Prostate gland (tissue), 2 donors: ENCODE measurements around the gene SPTB.

Experiments used
- CTCF ChIP-seq, 4 experiments: fragments of 200-600 bp in 2 of 4; fragments of 450-650 bp in 2 of 4; sonication (generic) in 2 of 4; IDR thresholded peaks; 1 replicate in 3 of 4; 2 replicates in 1 of 4; pipeline ENCODE4 v1.5.1; 2016 to 2019; ENCODE audit warnings: antibody characterized with exemption in 4 of 4, mild to moderate bottlenecking in 2 of 4, moderate library complexity in 2 of 4
- POLR2A ChIP-seq: fragments of 450-650 bp; IDR thresholded peaks from one replicate; pipeline ENCODE4 v1.6.1; 2016; ENCODE audit warnings: antibody characterized with exemption, mild to moderate bottlenecking

GRCh38 chr14:64861916-64862315 is 17.8 kb downstream of the SPTB start:
- TF ChIP-seq POLR2A, result no peak
- TF ChIP-seq CTCF (IDR thresholded peaks at IDR 0.05), result no peak
